Measurements from ENCODE around the gene KRTAP5-10.
"Not testable (repeated sequence)": the region's sequence is repeated elsewhere in the genome, so short reads cannot be mapped to it uniquely, and the experiment has no call there.

KRTAP5-10 gene, protein sequence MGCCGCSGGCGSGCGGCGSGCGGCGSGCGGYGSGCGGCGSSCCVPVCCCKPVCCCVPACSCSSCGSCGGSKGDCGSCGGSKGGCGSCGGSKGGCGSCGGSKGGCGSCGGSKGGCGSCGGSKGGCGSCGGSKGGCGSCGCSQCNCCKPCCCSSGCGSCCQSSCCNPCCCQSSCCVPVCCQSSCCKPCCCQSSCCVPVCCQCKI

DNA sequence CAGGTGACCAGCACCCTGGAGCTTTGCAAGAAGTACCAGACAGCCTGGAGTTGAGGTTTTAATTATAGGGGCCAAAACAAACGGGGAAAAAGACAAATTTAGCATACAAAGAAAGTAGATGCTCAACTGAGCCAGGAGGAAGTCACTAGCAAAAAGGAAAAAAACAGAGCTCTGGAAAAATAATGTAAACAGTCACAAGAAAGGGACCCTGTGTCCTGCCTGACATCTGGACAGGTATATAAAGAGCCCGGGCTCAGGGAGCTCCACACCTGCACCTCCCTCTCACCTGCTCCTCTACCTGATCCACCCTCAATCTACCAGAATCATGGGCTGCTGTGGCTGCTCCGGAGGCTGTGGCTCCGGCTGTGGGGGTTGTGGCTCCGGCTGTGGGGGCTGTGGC is at the start of gene KRTAP5-10:
Gene KRTAP5-10, plus strand, starts transcription at position 301 of the 400 bp plus-strand sequence. Its CDS starts 25 bp downstream, at position 326.
- FAIRE-seq: no peak

DNA sequence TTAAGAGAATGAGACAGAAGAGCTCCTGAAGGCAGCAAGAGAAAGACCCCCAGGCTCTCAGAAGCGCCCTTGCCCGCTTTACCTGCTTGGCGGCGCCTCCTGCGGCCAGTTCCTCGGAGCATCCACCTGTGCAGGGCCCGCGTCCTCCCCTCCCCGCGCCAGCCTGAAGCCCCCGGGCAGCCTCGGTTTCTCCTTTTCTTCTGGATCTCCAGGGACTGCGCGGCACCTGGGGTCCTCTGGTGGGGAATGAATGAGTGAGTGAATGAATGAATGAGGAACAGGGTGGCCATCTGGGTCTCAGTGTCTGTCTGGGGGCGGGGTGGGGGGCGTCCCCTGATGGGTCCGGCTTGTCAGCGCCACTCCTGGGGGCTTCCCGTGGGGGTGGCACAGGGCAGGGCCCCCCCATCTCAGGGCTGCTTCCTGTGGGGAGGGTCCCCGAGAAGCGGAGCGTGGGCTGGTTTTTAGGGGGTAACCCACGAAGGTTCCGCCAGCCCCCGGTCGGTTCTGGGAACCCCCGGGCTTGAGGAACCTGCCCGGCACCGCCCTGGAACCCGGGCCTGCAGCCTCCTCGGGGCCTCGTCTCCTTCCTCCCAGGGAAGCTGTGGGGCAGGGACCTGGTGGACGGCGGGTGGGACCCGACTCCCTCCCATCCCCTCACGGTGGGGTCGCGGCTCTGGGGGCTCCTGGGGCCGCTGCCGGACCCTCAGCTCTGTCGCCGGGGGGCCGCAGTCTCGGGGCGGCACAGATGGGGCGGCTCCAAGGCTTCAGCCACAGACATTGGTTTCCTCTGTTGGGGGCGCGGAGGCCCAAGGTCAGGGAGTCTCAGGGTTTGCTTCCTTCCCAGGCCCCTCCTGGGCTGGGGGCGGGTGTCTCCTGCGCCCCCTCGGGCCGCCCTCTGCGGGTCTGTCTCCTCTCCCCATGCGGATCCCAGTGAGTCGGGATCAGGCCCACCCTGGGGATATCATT is 46.6 kb upstream of the KRTAP5-10 start:
- no peak for FAIRE-seq

DNA sequence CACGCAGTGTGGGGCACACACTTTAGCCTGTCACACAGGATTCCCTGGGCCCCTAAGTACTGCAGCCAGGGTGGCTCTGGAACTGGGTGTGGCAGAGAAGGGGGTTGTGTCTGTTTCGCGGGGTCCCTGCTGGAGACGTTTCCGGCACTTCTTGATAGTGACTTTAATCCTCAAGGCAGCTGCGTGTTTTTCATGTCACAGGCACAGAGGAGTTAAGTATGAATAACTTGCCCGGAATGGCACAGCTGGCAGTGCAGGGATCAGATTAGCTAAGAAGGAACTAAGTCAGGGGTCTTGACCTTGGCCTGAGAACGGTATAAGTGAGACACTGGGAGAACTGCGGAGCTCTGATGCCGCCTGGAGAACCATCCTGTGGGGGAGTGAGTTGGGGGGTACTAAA is 45.8 kb upstream of the KRTAP5-10 start:
- FAIRE-seq: no peak

- no peak for FAIRE-seq
Measured at GRCh38 chr11:71525188-71525937, 40.0 kb upstream of the KRTAP5-10 start.

- no peak for FAIRE-seq
Measured at GRCh38 chr11:71525938-71526495, 39.3 kb upstream of the KRTAP5-10 start.

DNA sequence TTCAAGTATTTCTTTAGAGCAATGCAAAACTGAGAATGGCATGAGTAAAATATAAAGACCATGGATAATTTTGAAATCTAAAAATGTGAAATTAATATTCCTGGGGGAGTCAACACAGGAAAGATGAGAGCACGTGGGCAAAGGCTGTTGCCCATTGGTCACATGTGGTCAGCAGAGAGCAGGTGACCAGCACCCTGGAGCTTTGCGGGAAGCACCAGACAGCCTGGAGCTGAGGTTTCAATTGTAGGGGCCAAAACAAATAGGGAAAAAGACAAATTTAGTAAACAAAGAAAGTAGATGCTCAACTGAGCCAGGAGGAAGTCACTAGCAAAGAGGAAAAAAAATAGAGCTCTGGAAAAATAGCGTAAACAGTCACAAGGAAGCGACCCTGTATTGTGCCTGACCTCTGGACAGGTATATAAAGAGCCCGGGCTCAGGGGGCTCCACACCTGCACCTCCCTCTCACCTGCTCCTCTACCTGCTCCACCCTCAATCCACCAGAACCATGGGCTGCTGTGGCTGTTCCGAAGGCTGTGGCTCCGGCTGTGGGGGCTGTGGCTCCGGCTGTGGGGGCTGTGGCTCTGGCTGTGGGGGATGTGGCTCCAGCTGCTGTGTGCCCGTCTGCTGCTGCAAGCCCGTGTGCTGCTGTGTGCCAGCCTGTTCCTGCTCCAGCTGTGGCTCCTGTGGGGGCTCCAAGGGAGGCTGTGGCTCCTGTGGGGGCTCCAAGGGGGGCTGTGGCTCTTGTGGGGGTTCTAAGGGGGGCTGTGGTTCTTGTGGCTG is 38.4 kb upstream of the KRTAP5-10 start, which contains the start of gene KRTAP5-7:
Gene KRTAP5-7, plus strand, starts transcription at position 472 of the 780 bp plus-strand sequence. Its CDS starts 34 bp downstream, at position 506.
- FAIRE-seq: not testable (repeated sequence)

DNA sequence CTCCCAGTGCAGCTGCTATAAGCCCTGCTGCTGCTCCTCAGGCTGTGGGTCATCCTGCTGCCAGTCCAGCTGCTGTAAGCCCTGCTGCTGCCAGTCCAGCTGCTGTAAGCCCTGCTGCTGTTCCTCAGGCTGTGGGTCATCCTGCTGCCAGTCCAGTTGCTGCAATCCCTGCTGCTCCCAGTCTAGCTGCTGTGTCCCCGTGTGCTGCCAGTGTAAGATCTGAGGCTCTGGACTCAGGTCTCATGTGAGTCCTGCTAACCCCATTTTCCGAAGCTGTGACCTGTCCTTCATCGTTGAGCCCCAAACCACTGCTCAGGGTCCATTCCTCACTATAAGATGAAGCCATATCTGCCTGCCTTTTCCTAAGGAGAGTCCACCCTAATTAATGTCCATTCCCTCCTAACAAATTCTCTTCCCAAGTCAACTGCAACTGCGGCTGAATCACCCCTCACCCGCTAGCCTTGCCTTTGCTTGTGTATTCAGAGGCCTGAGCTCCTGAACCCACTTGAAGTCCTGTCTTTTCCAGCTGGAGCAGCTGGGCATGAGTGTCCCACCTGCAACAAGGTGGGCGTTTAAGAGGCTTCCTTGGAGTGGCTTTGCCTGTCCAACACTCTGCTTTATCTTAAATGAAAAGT is 37.7 kb upstream of the KRTAP5-10 start:
- FAIRE-seq: no peak

- no peak for FAIRE-seq
Measured at GRCh38 chr11:71530602-71531001, 34.8 kb upstream of the KRTAP5-10 start.

- FAIRE-seq: no peak
Measured at GRCh38 chr11:71532036-71532610, 33.2 kb upstream of the KRTAP5-10 start.

DNA sequence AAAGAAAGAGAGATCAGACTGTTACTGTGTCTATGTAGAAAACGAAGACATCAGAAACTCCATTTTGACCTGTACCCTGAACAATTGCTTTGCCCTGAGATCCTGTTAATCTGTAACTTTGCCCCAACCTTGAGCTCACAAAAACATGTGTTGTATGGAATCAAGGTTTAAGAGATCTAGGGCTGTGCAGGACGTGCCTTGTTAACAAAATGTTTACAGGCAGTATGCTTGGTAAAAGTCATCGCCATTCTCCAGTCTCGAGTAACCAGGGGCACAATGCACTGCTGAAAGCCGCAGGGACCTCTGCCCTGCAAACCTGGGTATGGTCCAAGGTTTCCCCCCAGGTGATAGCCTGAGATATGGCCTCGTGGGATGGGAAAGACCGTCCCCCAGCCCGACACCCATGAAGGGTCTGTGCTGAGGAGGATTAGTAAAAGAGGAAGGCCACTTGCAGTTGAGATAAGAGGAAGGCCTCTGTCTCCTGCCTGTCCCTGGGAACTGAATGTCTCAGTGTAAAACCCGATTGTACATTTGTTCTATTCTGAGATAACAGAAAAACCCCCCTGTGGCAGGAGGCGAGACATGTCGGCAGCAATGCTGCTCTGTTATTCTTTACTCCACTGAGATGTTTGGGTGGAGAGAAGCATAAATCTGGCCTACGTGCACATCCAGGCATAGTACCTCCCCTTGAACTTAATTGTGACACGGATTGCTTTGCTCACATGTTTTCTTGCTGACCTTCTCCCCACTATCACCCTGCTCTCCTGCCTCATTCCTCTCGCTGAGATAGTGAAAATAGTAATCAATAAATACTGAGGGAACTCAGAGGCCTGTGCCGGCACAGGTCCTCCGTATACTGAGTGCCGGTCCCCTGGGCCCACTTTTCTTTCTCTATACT is 30.4 kb upstream of the KRTAP5-10 start:
- not testable (repeated sequence) for FAIRE-seq

- FAIRE-seq: no peak
Measured at GRCh38 chr11:71535825-71536224, 29.5 kb upstream of the KRTAP5-10 start.

DNA sequence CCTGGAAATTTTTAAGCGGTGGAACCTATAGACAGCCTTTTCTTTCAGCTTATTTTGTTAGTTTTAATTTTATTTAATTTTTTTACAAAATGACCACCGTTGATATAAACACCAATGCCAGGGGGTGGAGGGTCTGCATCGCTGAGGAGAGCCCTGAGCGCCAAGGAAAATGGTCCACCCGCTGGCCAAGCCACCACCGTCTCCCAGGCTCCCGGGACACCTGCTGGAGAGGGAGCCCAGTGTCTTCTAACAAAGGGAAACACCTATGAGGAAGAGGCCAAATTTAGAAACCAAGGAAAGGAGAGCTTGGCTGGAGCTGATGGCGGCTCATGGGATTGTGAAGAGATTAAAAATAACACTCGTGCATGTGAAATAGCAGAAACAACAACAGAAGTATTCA is 27.8 kb upstream of the KRTAP5-10 start:
- FAIRE-seq: no peak

DNA sequence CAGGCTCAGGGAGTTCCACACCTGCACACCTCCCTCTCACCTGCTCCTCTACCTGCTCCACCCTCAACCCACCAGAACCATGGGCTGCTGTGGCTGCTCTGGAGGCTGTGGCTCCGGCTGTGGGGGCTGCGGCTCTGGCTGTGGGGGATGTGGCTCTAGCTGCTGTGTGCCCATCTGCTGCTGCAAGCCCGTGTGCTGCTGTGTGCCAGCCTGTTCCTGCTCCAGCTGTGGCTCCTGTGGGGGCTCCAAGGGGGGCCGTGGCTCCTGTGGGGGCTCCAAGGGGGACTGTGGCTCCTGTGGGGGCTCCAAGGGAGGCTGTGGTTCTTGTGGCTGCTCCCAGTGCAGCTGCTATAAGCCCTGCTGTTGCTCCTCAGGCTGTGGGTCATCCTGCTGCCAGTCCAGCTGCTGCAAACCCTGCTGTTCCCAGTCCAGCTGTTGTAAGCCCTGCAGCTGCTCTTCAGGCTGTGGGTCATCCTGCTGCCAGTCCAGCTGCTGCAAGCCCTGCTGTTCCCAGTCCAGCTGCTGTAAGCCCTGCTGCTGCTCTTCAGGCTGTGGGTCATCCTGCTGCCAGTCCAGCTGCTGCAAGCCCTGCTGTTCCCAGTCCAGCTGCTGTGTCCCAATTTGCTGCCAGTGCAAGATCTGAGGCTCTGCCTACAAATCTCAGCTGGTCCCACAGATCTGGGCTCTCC is 27.2 kb upstream of the KRTAP5-10 start, which contains the start of gene KRTAP5-8:
Gene KRTAP5-8, plus strand, starts transcription at position 49 of the 689 bp plus-strand sequence. Its CDS starts 31 bp downstream, at position 80.
- not testable (repeated sequence) for FAIRE-seq

- FAIRE-seq: no peak
Measured at GRCh38 chr11:71538666-71538990, 26.7 kb upstream of the KRTAP5-10 start.

- FAIRE-seq: no peak
Measured at GRCh38 chr11:71539017-71539416, 26.3 kb upstream of the KRTAP5-10 start.

DNA sequence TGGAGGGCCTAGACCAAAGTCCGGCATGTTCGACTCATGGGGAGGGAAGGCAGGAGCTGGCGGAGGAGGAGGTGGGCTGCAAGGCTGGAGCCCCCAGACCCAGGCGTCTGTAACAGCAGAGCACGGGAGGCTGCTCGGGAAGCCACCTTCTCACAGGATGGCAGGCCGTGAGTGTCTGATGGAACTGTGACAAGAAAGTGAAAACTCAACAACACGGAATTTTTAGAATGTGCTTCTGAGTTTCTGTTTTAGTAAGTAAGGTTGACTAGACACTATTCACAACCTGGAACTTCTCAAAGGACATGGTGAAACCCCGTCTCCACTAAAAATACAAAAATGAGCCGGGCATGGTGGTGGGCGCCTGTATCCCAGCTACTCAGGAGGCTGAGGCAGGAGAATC is 25.4 kb upstream of the KRTAP5-10 start:
- not testable (repeated sequence) for FAIRE-seq

GRCh38 chr11:71540521-71541304 is 24.6 kb upstream of the KRTAP5-10 start:
- FAIRE-seq: not testable (repeated sequence)

- no peak for FAIRE-seq
Measured at GRCh38 chr11:71542382-71542781, 23.0 kb upstream of the KRTAP5-10 start.

All from islet of Langerhans (tissue), 1 donor.